ENCODE measurements around the gene EXT2.

GRCh38 chr11:44269369-44270351 lies 174.2 kb downstream of the EXT2 start:
- no peak for TF ChIP-seq REST (IDR thresholded peaks at IDR 0.05; ENCODE audit: low read depth)
- TF ChIP-seq, protein P1, sequence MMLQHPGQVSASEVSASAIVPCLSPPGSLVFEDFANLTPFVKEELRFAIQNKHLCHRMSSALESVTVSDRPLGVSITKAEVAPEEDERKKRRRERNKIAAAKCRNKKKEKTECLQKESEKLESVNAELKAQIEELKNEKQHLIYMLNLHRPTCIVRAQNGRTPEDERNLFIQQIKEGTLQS (IDR thresholded peaks at IDR 0.05): no peak
- TF ChIP-seq ELF1 (IDR thresholded peaks at IDR 0.05; ENCODE audit: borderline replicate concordance, low read depth): no peak
